ENCODE results near the gene UBE2F. TPM values are rescaled to one million over a fixed set of nuclear protein-coding genes. Genes with fewer than 3 reads are reported as not detected.

Gene UBE2F
- total and polyA plus RNA-seq, 2 of the 13 experiments (the other 11 are each of a cell fraction or from before 2014, with no cell fraction given), result 35.4 to 73.1 TPM

DNA sequence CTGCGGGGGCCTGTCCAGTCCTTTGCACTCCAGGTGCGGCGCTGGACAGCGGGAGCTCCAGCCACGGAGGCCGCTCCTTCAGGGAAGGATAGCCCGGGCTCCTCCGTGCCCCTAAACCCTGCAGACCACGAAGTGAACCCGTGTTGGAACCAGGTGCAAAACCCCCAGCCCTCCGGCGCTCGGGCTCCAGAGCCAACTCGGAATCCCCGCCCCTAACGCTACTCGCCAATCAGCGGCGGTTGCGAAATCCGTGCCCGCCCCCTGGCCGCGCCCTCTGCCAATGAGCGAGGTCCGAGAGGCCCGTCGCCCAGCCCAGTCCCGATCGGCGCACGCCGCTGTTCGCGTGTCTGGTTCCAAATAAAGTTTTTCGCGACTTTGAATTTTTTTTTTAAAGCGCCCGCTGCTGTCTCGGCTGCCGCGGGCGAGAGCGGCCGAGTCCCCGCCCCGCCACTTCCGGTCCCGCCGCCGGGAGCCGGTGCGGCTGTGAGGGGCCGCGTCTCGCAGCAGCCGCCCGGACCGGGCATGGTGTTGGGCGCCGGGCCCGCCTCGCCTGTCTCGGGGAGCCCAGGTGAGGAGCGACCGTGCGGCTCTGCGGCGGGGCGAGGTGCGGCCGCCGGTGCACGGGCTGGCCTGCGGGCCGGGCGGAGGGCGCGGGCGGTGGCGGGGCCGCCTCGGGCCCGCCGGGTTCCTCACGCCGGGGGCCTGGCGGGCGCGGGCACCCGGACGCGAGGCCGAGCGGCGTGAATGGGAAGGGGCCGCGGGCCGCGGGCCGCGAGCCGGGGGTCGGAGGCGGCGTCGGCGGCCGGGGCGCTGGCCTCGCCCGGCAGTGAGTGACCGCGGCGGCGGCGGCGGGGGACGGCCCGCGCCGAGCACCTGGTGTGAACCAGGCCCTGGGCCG lies at the start of gene UBE2F (continued):
- no peak for TF ChIP-seq ZFAT (CRISPR knock-in tag; conservative IDR thresholded peaks at IDR 0.05)
- no peak for TF ChIP-seq ZNF333 (CRISPR knock-in tag; IDR thresholded peaks at IDR 0.05; ENCODE audit: borderline replicate concordance)
- TF ChIP-seq HNRNPLL (IDR thresholded peaks at IDR 0.05; ENCODE audit: low read depth, low read length, poor library complexity, severe bottlenecking), result peak; percentile 74
- no peak for TF ChIP-seq ZBTB42 (CRISPR knock-in tag; IDR thresholded peaks at IDR 0.05)
- peak; percentile 97 for TF ChIP-seq ARID4A (CRISPR knock-in tag; IDR thresholded peaks at IDR 0.05; ENCODE audit: borderline replicate concordance)
- no peak; the same call in 1 of the 2 replicates for TF ChIP-seq RELA (CRISPR knock-in tag; IDR thresholded peaks at IDR 0.05)
- TF ChIP-seq ZNF207 (IDR thresholded peaks at IDR 0.05; ENCODE audit: borderline replicate concordance), result no peak
- no peak for TF ChIP-seq ZZZ3 (CRISPR knock-in tag; IDR thresholded peaks at IDR 0.05; ENCODE audit: borderline replicate concordance)
- peak; percentile 53 for TF ChIP-seq U2AF1 (optimal IDR thresholded peaks at IDR 0.05; ENCODE audit: low read depth, low read length)
- TF ChIP-seq ZNF670 (CRISPR knock-in tag; IDR thresholded peaks at IDR 0.05; ENCODE audit: borderline replicate concordance), result peak; percentile 75; the same call in 1 of the 2 replicates
- TF ChIP-seq TGIF2 (CRISPR knock-in tag; IDR thresholded peaks at IDR 0.05), result peak; percentile 76
- no peak for TF ChIP-seq ZBTB44 (CRISPR knock-in tag; IDR thresholded peaks at IDR 0.05)
- no peak for TF ChIP-seq ZNF839 (CRISPR knock-in tag; IDR thresholded peaks at IDR 0.05; ENCODE audit: borderline replicate concordance)
- TF ChIP-seq YEATS4 (CRISPR knock-in tag; IDR thresholded peaks at IDR 0.05; ENCODE audit: borderline replicate concordance), result peak; percentile 85
- no peak for TF ChIP-seq SRSF9 (IDR thresholded peaks at IDR 0.05; ENCODE audit: borderline replicate concordance, insufficient read depth, low read depth, low read length, poor library complexity, severe bottlenecking)
- TF ChIP-seq ATF7-NPFF (CRISPR knock-in tag; IDR thresholded peaks at IDR 0.05; ENCODE audit: low read depth), result peak; percentile 67
- peak; percentile 35; the same call in 1 of the 2 replicates for TF ChIP-seq ZNF777 (CRISPR knock-in tag; IDR thresholded peaks at IDR 0.05)
- no peak for TF ChIP-seq ZFYVE20 (CRISPR knock-in tag; IDR thresholded peaks at IDR 0.05; ENCODE audit: borderline replicate concordance, low read depth)
- TF ChIP-seq, protein P1, sequence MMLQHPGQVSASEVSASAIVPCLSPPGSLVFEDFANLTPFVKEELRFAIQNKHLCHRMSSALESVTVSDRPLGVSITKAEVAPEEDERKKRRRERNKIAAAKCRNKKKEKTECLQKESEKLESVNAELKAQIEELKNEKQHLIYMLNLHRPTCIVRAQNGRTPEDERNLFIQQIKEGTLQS (CRISPR knock-in tag; IDR thresholded peaks at IDR 0.05), result 0 out of 2 replicates have a peak, but pooled peaks have one; percentile 25
- TF ChIP-seq ZNF30 (CRISPR knock-in tag; IDR thresholded peaks at IDR 0.05), result no peak
- peak; percentile 82; the same call in 1 of the 2 replicates for TF ChIP-seq SIN3B (IDR thresholded peaks at IDR 0.05; ENCODE audit: low read length)
- TF ChIP-seq, protein P2, sequence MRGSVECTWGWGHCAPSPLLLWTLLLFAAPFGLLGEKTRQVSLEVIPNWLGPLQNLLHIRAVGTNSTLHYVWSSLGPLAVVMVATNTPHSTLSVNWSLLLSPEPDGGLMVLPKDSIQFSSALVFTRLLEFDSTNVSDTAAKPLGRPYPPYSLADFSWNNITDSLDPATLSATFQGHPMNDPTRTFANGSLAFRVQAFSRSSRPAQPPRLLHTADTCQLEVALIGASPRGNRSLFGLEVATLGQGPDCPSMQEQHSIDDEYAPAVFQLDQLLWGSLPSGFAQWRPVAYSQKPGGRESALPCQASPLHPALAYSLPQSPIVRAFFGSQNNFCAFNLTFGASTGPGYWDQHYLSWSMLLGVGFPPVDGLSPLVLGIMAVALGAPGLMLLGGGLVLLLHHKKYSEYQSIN (CRISPR knock-in tag; IDR thresholded peaks at IDR 0.05; ENCODE audit: borderline replicate concordance), result no peak
